H9 (cell line): Measurements from ENCODE around the gene MIS12. TPM values are rescaled to one million over a fixed set of nuclear protein-coding genes. Genes with fewer than 3 reads are reported as not detected.

ENCODE experiments used
- DNase-seq: peaks from one replicate; pipeline ENCODE4 v3.0.0-alpha.2; 2017
- H2AFZ ChIP-seq: one replicate; pipeline ENCODE4 v1.6.1; 2013; ENCODE audit warnings: mild to moderate bottlenecking, low read length, control low read depth, moderate library complexity
- H2AK5ac ChIP-seq: 2 replicates; pipeline ENCODE4 v1.6.1; 2013; ENCODE audit warnings: low read length, control low read depth, mixed read lengths; ENCODE audit not compliant: insufficient read length
- H2BK120ac ChIP-seq: one replicate; pipeline ENCODE4 v1.6.1; 2013; ENCODE audit warnings: low read depth, mild to moderate bottlenecking, low read length, control low read depth, inconsistent platforms; ENCODE audit not compliant: poor library complexity, severe bottlenecking
- H2BK12ac ChIP-seq: 2 replicates; pipeline ENCODE4 v1.6.1; 2013; ENCODE audit warnings: low read length, control low read depth, mixed read lengths, low read depth; ENCODE audit not compliant: insufficient read length
- H2BK15ac ChIP-seq: 2 replicates; pipeline ENCODE4 v1.6.1; 2013; ENCODE audit warnings: low read depth, low read length, control low read depth
- H2BK20ac ChIP-seq: one replicate; pipeline ENCODE4 v1.6.1; 2013; ENCODE audit warnings: low read depth, mild to moderate bottlenecking, low read length, control low read depth, inconsistent platforms; ENCODE audit not compliant: poor library complexity, severe bottlenecking
- H2BK5ac ChIP-seq: 2 replicates; pipeline ENCODE4 v1.6.1; 2013; ENCODE audit warnings: low read length, control low read depth, mixed read lengths; ENCODE audit not compliant: insufficient read length
- H3K14ac ChIP-seq: 2 replicates; pipeline ENCODE4 v1.6.1; 2013; ENCODE audit warnings: low read length, control low read depth; ENCODE audit not compliant: insufficient read depth
- H3K18ac ChIP-seq: 2 replicates; pipeline ENCODE4 v1.6.1; 2013; ENCODE audit warnings: low read depth, mild to moderate bottlenecking, mixed read lengths, low read length, control low read depth; ENCODE audit not compliant: insufficient read length
- H3K23ac ChIP-seq: 2 replicates; pipeline ENCODE4 v1.6.1; 2013; ENCODE audit warnings: low read length, control low read depth, mixed read lengths, low read depth; ENCODE audit not compliant: insufficient read length
- H3K23me2 ChIP-seq: 2 replicates; pipeline ENCODE4 v1.6.1; 2013; ENCODE audit warnings: low read depth, mild to moderate bottlenecking, mixed read lengths, low read length, control low read depth; ENCODE audit not compliant: insufficient read length, poor library complexity, severe bottlenecking
- H3K27ac ChIP-seq: 2 replicates; pipeline ENCODE4 v1.5.1; 2013; ENCODE audit warnings: low read length, control low read depth, mixed read lengths, low read depth; ENCODE audit not compliant: insufficient read length
- H3K27me3 ChIP-seq: 2 replicates; pipeline ENCODE4 v1.6.1; 2013; ENCODE audit warnings: low read length, control low read depth, inconsistent platforms; ENCODE audit not compliant: insufficient read depth
- H3K4ac ChIP-seq: 2 replicates; pipeline ENCODE4 v1.6.1; 2013; ENCODE audit warnings: low read depth, mild to moderate bottlenecking, control low read depth, inconsistent platforms, low read length, moderate library complexity
- H3K4me1 ChIP-seq: 2 replicates; pipeline ENCODE4 v1.6.1; 2013; ENCODE audit warnings: low read length, control low read depth, inconsistent platforms; ENCODE audit not compliant: insufficient read depth
- H3K4me2 ChIP-seq: 2 replicates; pipeline ENCODE4 v1.6.1; 2013; ENCODE audit warnings: low read length, control low read depth, mixed read lengths; ENCODE audit not compliant: insufficient read length, insufficient read depth
- H3K56ac ChIP-seq: 2 replicates; pipeline ENCODE4 v1.6.1; 2013; ENCODE audit warnings: low read depth, mild to moderate bottlenecking, mixed read lengths, low read length, control low read depth; ENCODE audit not compliant: insufficient read length
- H3K79me1 ChIP-seq: 2 replicates; pipeline ENCODE4 v1.6.1; 2013; ENCODE audit warnings: low read depth, mild to moderate bottlenecking, moderate library complexity, low read length, control low read depth, inconsistent platforms; ENCODE audit not compliant: insufficient read depth, poor library complexity, severe bottlenecking
- H3K79me2 ChIP-seq: 2 replicates; pipeline ENCODE4 v1.6.1; 2013; ENCODE audit warnings: low read length, control low read depth, inconsistent platforms; ENCODE audit not compliant: insufficient read depth
- H3K9ac ChIP-seq: 2 replicates; pipeline ENCODE4 v1.6.1; 2013; ENCODE audit warnings: low read length, control low read depth, mixed read lengths; ENCODE audit not compliant: insufficient read length; ENCODE audit errors: extremely low read depth
- H3K9me3 ChIP-seq: one replicate; pipeline ENCODE4 v1.6.1; 2013; ENCODE audit warnings: low read depth, low read length, inconsistent platforms; ENCODE audit not compliant: control insufficient read depth
- H3T11ph ChIP-seq: one replicate; pipeline ENCODE4 v1.6.1; 2013; ENCODE audit warnings: mild to moderate bottlenecking, low read length, control low read depth, inconsistent platforms
- H4K20me1 ChIP-seq: one replicate; pipeline ENCODE4 v1.6.1; 2013; ENCODE audit not compliant: control insufficient read depth, insufficient read length, insufficient read depth
- H4K5ac ChIP-seq: 2 replicates; pipeline ENCODE4 v1.6.1; 2013; ENCODE audit warnings: low read depth, mild to moderate bottlenecking, mixed read lengths, low read length, control low read depth; ENCODE audit not compliant: insufficient read length
- H4K8ac ChIP-seq: replicated peaks from 2 replicates; pipeline ENCODE4 v1.6.1; 2013; ENCODE audit warnings: low read length, control low read depth, mixed read lengths, low read depth; ENCODE audit not compliant: insufficient read length
- H4K91ac ChIP-seq: 2 replicates; pipeline ENCODE4 v1.6.1; 2013; ENCODE audit warnings: low read depth, mild to moderate bottlenecking, moderate library complexity, mixed read lengths, low read length, control low read depth; ENCODE audit not compliant: insufficient read length
- H3K27ac Mint-ChIP-seq, 3 experiments: 2 replicates in 2 of 3; 3 replicates in 1 of 3; pipeline ENCODE4 v1.8.0; 2020 to 2021; ENCODE audit warnings: mixed read lengths in 3 of 3, mild to moderate bottlenecking in 1 of 3, moderate library complexity in 1 of 3
- H3K27me3 Mint-ChIP-seq: 2 replicates; pipeline ENCODE4 v1.8.0; 2021; ENCODE audit warnings: low read depth, mild to moderate bottlenecking, moderate library complexity, mixed read lengths
- H3K36me3 Mint-ChIP-seq, 3 experiments: 2 replicates in 2 of 3; 3 replicates in 1 of 3; pipeline ENCODE4 v1.8.0; 2020 to 2021; ENCODE audit warnings: low read depth in 3 of 3, mixed read lengths in 3 of 3; ENCODE audit not compliant: insufficient read depth in 1 of 3
- H3K4me1 Mint-ChIP-seq, 2 experiments: 2 replicates each; pipeline ENCODE4 v1.8.0; 2020; ENCODE audit warnings: mixed read lengths in 2 of 2
- H3K4me3 Mint-ChIP-seq, 2 experiments: 2 replicates in 1 of 2; 3 replicates in 1 of 2; pipeline ENCODE4 v1.8.0; 2020 to 2021; ENCODE audit warnings: mild to moderate bottlenecking in 2 of 2, mixed read lengths in 2 of 2, moderate library complexity in 1 of 2
- H3K9me3 Mint-ChIP-seq, 2 experiments: 2 replicates in 1 of 2; 3 replicates in 1 of 2; pipeline ENCODE4 v1.8.0; 2020; ENCODE audit warnings: mild to moderate bottlenecking in 2 of 2, mixed read lengths in 2 of 2, moderate library complexity in 1 of 2
- CTCF ChIP-seq: fragments of 200-600 bp; sonication (generic); conservative IDR thresholded peaks from 3 replicates; pipeline ENCODE4 v1.8.0; 2021; ENCODE audit warnings: antibody characterized with exemption, mild to moderate bottlenecking
- WGBS: extraction: QIAGEN DNeasy Blood & Tissue Kit; methylation state at CpG from one replicate; pipeline ENCODE4 v1.1.7; 2013; ENCODE audit warnings: missing lambda C conversion rate, low lambda C conversion rate, mixed read lengths; ENCODE audit not compliant: insufficient read length; ENCODE audit errors: extremely low coverage; 5-methylcytosine and 5-hydroxymethylcytosine counted together
- total RNA-seq: library from RNA; stranded (reverse); gene quantifications from 2 replicates; pipeline ENCODE4 v1.2.1, GENCODE V29; 2021

MIS12 gene
- total RNA-seq, 1 experiment from 2014 or later, result 30.7 TPM

GRCh38 chr17:5473906-5474305, 12.5 kb upstream of the MIS12 start:
- Histone ChIP-seq H4K20me1 (no peaks in the 10 kb centered on the region), H3K79me2 (no peaks in the 10 kb centered on the region), H2BK5ac (no peak overlapping the region), H2BK12ac (no peak overlapping the region), H3K23ac (no peak overlapping the region), H3T11ph (no peak overlapping the region), H2BK15ac (no peak overlapping the region), H4K5ac (no peak overlapping the region), H3K23me2 (no peaks in the 10 kb centered on the region), H3K4me1 (no peaks in the 10 kb centered on the region), H3K9me3 (no peaks in the 10 kb centered on the region), H3K4ac (no peak overlapping the region), H3K14ac (no peak overlapping the region), H3K9ac (no peak overlapping the region), H3K27ac (no peak overlapping the region), H3K27me3 (no peaks in the 10 kb centered on the region), H3K4me2 (no peak overlapping the region), H4K91ac (no peak overlapping the region), H3K56ac (no peak overlapping the region), H2AK5ac (no peak overlapping the region), H3K79me1 (peaks cover 3% of the 10 kb centered on the region), H2BK120ac (no peak overlapping the region), H2AFZ (no peak overlapping the region), H3K18ac (no peak overlapping the region), H2BK20ac (no peak overlapping the region), H4K8ac (no peak overlapping the region)
- Mint-ChIP-seq H3K27ac (no peak overlapping the region), H3K9me3 (no peaks in the 10 kb centered on the region), H3K36me3 (peaks cover 30 to 56% (median 46%) of the 10 kb centered on the region in 3 experiments), H3K4me3 (no peak overlapping the region), H3K27me3 (no peaks in the 10 kb centered on the region), H3K4me1 (no peaks in the 10 kb centered on the region)
- WGBS, result no CpG with 5 or more reads among the region's 2 CpGs
- DNase-seq, result no peak
- TF ChIP-seq CTCF, result no peak
